Kidney (tissue), 14 donors: ENCODE data around the gene ZNF516. TPM values are rescaled to one million over a fixed set of nuclear protein-coding genes. Genes with fewer than 3 reads are reported as not detected.

ENCODE experiments used
- DNase-seq, 5 donors: peaks; one replicate each; pipeline ENCODE4 v3.0.0-alpha.2; 2013 to 2020
- FAIRE-seq: peaks from 2 replicates; lab custom pipeline; 2012; peaks lifted over from hg19 to GRCh38; lab: Jason Lieb, UNC
- H3K27ac ChIP-seq, 2 donors: one replicate each; pipeline ENCODE4 v1.7.0; 2013; ENCODE audit warnings: low read depth in 2 of 2, low read length in 2 of 2, inconsistent platforms in 1 of 2
- H3K27me3 ChIP-seq: one replicate; pipeline ENCODE4 v1.7.1; 2013; ENCODE audit warnings: low read length, inconsistent platforms; ENCODE audit not compliant: control insufficient read depth, insufficient read depth
- H3K36me3 ChIP-seq, 3 donors: one replicate each; pipeline versions ENCODE4 v1.7.0 to v1.7.1; 2013; ENCODE audit warnings: low read length in 3 of 3, control low read depth in 1 of 3, inconsistent platforms in 1 of 3; ENCODE audit not compliant: insufficient read depth in 3 of 3, control insufficient read depth in 2 of 3
- H3K4me1 ChIP-seq, 3 donors: one replicate each; pipeline versions ENCODE4 v1.7.0 to v1.7.1; 2013; ENCODE audit warnings: low read length in 3 of 3, inconsistent platforms in 1 of 3, low read depth in 1 of 3; ENCODE audit not compliant: control insufficient read depth in 2 of 3, insufficient read depth in 2 of 3
- H3K4me3 ChIP-seq, 3 donors: one replicate each; pipeline versions ENCODE4 v1.7.0 to v1.8.1; 2013; ENCODE audit warnings: low read length in 3 of 3, control low read depth in 1 of 3, inconsistent platforms in 1 of 3
- H3K9ac ChIP-seq, 3 donors: one replicate each; pipeline versions ENCODE4 v1.7.0 to v1.7.1; 2013; ENCODE audit warnings: low read length in 3 of 3, control low read depth in 1 of 3, inconsistent platforms in 1 of 3
- H3K9me3 ChIP-seq, 3 donors: one replicate each; pipeline versions ENCODE4 v1.7.0 to v1.7.1; 2013; ENCODE audit warnings: low read length in 3 of 3, control low read depth in 1 of 3, inconsistent platforms in 1 of 3; ENCODE audit not compliant: control insufficient read depth in 2 of 3, insufficient read depth in 1 of 3
- CTCF ChIP-seq: IDR thresholded peaks from 3 replicates; pipeline ENCODE4 v1.5.1; 2012; ENCODE audit warnings: mild to moderate bottlenecking, moderate library complexity, borderline replicate concordance; ENCODE audit not compliant: insufficient read depth; ENCODE audit errors: extremely low read depth
- intact Hi-C: fragments of 100-400 bp; cut with DNase I; formaldehyde crosslinking; loops from one replicate; pipeline ENCODE4 v1.11.1; 2022
- polyA plus RNA-seq: library from polyadenylated mRNA; stranded (reverse); fragments of 350-450 nt; fragmentation: Illumina TruSeq; extraction: RNeasy Lipid Tissue Mini Kit (QIAGEN cat#74804); gene quantifications from one replicate; pipeline ENCODE4 v1.2.3, GENCODE V29; 2014; ENCODE audit warnings: low read depth, low replicate concordance; ENCODE audit not compliant: insufficient read depth
- total RNA-seq: library from RNA; stranded (reverse); fragmentation: NEBNext Ultra II Directional; extraction: Animal tissue kit (Norgen Biotek cat#: 25700); gene quantifications from one replicate; pipeline ENCODE4 v1.2.1, GENCODE V29; 2021
- donor health status: control.
- donor health status: control.
- donor health status: control.
- donor health status: control.
- donor health status: control.
- donor health status: DM: yes; HTN: yes; CAD: no.
- donor health status: Normal renal cell carcinoma (clear cell type).

The ZNF516 gene
- total and polyA plus RNA-seq, 2 donors from 2014 or later: 6.7 to 28.7 TPM

- DNase-seq (no peak), FAIRE-seq (no peak)
- H3K4me3 ChIP-seq: no peak overlapping the region
- H3K4me1 ChIP-seq: no peaks in the 10 kb centered on the region
- intact Hi-C loops: no loop called here
- H3K27me3 ChIP-seq: no peaks in the 10 kb centered on the region
- no peak for TF ChIP-seq CTCF
- no peak overlapping the region for H3K9ac ChIP-seq
- peaks cover 0 to 2% (median 0%) of the 10 kb centered on the region in 3 donors for H3K9me3 ChIP-seq
- no peak overlapping the region for H3K27ac ChIP-seq
- H3K36me3 ChIP-seq: peaks cover 0 to under 1% (median 0%) of the 10 kb centered on the region in 3 donors
Observed at GRCh38 chr18:76338619-76339245, 156.3 kb downstream of the ZNF516 start.

DNA sequence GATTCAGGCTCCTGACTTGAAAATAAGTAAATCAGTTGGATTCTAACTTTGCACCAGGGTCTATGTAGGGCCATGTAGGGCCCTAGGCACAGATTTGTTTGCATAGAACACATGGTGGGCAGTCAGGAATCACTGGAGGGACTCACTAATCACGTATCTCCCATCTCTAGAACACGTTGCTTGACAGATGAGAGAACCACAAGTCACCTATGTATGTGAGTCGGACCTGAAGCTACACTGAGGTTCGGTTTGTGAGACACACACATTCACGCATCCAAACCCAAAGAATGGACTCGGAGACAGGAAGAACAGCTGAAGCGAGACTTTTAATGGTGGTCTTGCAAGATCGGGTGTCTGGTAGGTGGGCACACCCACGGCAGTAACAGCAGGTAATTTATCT is 157.0 kb downstream of the ZNF516 start:
- H3K36me3 ChIP-seq: no peaks in the 10 kb centered on the region
- DNase-seq (no peak), FAIRE-seq (no peak)
- intact Hi-C loops: no loop called here
- H3K27me3 ChIP-seq: no peaks in the 10 kb centered on the region
- H3K27ac ChIP-seq: no peak overlapping the region
- no peak overlapping the region for H3K9ac ChIP-seq
- H3K4me1 ChIP-seq: no peaks in the 10 kb centered on the region
- H3K4me3 ChIP-seq: no peak overlapping the region
- TF ChIP-seq CTCF: no peak
- H3K9me3 ChIP-seq: peaks cover 0 to 2% (median 0%) of the 10 kb centered on the region in 3 donors

DNA sequence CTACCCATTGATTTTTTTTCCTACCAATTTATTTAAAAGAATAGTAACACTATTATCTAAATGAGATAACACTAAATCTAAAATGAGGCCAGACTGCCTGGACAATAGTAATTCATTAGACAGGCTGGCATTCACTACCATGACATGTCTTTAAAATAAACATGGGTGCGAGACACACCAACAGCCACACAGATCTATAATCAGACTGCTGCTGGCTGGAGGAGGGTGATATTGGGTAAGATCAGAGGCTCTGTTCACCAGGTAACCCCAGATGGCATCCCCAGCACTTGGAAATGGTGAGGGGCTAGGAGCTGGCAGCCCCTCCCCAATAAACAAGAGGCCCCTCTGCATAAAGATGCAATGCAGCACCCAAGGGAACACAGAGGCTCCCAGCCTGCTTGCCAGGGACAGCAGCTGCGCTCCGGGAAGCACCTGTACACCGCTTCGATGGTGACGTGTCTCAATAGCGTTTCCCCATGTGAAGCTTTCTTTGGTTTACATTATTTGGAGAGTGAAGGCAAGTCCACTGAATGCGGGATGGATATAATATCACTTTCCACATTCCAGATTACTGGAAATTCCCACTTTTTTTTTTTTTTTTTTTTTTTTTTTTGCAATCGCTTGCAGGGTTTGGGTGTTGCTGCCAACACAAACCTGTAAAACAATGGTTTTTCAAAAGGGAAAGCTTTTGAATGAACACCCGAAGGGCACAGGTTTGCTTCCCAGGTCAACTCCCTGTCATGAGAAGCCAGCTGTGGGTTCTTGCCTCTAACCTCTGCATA is 159.0 kb downstream of the ZNF516 start:
- intact Hi-C loops: no loop called here
- H3K4me1 ChIP-seq: no peaks in the 10 kb centered on the region
- FAIRE-seq (no peak), DNase-seq (no peak)
- no peak overlapping the region for H3K4me3 ChIP-seq
- no peaks in the 10 kb centered on the region for H3K27me3 ChIP-seq
- no peak overlapping the region for H3K27ac ChIP-seq
- H3K9ac ChIP-seq: no peak overlapping the region
- no peak for TF ChIP-seq CTCF
- no peaks in the 10 kb centered on the region for H3K36me3 ChIP-seq
- peaks cover 0 to 2% (median 0%) of the 10 kb centered on the region in 3 donors for H3K9me3 ChIP-seq
